Ishikawa (cell line): Measurements from ENCODE around the gene WDFY1.

Experiments
- CREB1 ChIP-seq: IDR thresholded peaks from 2 replicates; pipeline ENCODE4 v1.6.1; 2012; ENCODE audit warnings: low read depth
- EGR1 ChIP-seq: IDR thresholded peaks from 2 replicates; pipeline ENCODE4 v1.6.1; 2012
- EP300 ChIP-seq: IDR thresholded peaks from 2 replicates; pipeline ENCODE4 v1.6.1; 2012; ENCODE audit warnings: borderline replicate concordance
- MAX ChIP-seq: IDR thresholded peaks from 2 replicates; pipeline ENCODE4 v1.6.1; 2012
- RAD21 ChIP-seq: IDR thresholded peaks from 2 replicates; pipeline ENCODE4 v1.6.1; 2012; ENCODE audit warnings: low read depth
- TAF1 ChIP-seq: IDR thresholded peaks from 2 replicates; pipeline ENCODE4 v1.6.1; 2012; ENCODE audit warnings: low read depth, mild to moderate bottlenecking
- ZBTB7A ChIP-seq: IDR thresholded peaks from 2 replicates; pipeline ENCODE4 v1.6.1; 2012; ENCODE audit warnings: low read depth
- TF ChIP-seq, protein P1 (sequence below): IDR thresholded peaks from 2 replicates; pipeline ENCODE4 v1.6.1; 2012; ENCODE audit warnings: low read depth, mild to moderate bottlenecking

DNA sequence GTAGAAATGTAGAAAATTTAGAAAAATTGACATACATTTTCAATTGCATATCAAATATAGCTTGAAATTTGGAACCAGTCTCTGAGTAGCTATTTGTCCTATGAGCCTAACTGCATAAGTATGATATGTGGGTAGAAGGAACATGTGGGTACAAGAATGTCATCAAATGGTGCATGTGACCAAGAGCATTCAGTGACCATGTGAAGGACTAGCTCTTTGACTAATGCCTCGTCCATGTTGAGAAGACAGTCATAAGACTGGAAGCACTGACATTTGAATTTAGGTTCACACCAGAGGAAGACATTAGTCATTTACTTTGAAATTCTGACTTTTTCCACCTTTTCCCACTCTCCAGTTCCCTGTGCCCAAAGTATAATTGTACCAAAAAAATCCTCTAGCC, 24.7 kb upstream of the WDFY1 start:
- TF ChIP-seq CREB1 (no peak), MAX (no peak), EP300 (no peak), ZBTB7A (no peak), RAD21 (no peak), EGR1 (no peak), TAF1 (no peak)
- TF ChIP-seq, protein P1, sequence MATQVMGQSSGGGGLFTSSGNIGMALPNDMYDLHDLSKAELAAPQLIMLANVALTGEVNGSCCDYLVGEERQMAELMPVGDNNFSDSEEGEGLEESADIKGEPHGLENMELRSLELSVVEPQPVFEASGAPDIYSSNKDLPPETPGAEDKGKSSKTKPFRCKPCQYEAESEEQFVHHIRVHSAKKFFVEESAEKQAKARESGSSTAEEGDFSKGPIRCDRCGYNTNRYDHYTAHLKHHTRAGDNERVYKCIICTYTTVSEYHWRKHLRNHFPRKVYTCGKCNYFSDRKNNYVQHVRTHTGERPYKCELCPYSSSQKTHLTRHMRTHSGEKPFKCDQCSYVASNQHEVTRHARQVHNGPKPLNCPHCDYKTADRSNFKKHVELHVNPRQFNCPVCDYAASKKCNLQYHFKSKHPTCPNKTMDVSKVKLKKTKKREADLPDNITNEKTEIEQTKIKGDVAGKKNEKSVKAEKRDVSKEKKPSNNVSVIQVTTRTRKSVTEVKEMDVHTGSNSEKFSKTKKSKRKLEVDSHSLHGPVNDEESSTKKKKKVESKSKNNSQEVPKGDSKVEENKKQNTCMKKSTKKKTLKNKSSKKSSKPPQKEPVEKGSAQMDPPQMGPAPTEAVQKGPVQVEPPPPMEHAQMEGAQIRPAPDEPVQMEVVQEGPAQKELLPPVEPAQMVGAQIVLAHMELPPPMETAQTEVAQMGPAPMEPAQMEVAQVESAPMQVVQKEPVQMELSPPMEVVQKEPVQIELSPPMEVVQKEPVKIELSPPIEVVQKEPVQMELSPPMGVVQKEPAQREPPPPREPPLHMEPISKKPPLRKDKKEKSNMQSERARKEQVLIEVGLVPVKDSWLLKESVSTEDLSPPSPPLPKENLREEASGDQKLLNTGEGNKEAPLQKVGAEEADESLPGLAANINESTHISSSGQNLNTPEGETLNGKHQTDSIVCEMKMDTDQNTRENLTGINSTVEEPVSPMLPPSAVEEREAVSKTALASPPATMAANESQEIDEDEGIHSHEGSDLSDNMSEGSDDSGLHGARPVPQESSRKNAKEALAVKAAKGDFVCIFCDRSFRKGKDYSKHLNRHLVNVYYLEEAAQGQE = no peak
